GM18519 (cell line): Measurements from ENCODE around the gene PFN1.
A peak's percentile ranks its signal among the peaks of the same experiment; 100 is the strongest.

Experiments used
- ATAC-seq: cut with Tn5 transposase; IDR thresholded peaks from one replicate; pipeline ENCODE4 v1.9.1; 2021; ENCODE audit warnings: mild to moderate bottlenecking, moderate library complexity; ENCODE audit not compliant: unreplicated experiment, low FRiP score

PFN1 gene

DNA sequence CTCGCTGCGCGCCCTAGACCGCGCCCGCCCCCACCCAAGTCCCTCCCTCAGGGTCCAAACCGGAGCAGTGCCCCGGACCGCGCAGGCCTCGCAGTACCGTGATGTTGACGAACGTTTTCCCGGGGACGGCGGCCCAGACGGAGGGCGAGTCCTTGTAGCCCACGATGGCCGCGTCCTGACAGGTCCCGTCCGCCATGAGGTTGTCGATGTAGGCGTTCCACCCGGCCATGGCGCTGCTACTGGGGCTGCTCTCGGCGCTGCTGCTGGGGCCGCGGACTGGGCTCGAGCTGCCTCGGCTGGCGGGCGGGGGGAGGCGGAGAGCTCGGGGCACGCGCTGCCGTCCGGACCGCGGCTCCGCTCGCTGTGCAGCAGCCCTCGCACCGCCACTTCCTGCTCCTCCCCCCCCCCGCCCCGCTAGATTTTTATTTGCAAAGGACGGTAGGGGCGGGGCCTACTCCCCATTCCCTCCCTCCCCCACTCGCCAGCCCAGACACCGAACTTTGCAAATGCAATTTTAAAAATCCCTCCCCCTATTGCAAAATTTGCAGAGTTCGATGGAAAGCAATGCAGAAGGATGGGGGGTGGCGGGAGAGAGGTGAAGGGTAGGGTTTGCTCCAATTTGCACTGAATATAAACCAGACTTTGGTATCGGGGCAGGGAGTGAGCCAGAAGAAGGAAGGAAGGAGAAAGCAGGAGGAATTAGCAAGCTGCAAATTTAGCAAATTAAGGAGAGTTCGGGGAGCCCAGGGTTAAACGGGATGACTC, at the start of gene PFN1:
Gene PFN1, minus strand, starts transcription at position 365 of the 765 bp plus-strand sequence. Its CDS starts 136 bp downstream, at position 229.
- no peak for ATAC-seq

DNA sequence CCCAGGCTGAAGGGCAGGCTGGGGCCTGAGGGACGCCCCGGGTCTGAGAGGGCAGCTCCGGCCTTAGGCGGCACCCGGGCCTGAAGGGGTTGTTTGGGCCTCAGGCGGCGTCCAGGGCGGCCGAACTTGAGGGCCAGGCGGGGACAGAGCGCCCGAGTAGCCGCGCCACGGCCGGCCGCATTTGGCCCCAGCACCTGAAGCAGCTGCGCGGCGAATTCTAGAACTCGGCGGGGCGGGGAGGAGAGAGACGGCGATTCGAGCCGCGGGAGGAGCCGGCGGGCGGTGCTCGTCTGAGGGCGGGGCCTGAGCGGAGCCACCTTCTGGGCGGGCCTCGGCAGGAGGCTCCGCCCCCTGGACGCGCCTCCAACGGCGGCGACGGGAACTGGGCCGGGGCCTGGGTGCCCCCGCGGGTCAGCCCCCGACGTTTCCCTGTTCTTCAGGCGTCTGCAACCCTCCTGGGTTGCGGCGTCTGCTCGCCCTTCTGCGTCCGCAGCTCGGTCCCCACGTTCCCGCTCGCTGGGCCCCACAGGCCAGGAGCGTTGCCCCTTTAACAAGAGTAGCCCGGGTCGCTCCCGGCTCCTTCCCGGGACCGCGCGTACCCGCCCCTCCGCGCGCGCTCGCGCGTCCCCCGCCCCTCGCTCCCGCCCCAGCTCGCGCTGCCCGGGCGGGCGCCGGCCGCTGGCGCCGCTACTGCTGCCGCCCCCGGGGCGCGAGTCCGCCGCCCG, 49.1 kb upstream of the PFN1 start, which contains the start of the genes INCA1 and KIF1C:
Gene INCA1, minus strand, starts transcription at position 221 of the 725 bp plus-strand sequence. CDS start 3,085 bp downstream, outside the sequence.
Gene KIF1C, plus strand, starts transcription at position 649 of the 725 bp plus-strand sequence. CDS start 2,297 bp downstream, outside the sequence.
- peak; percentile 70 for ATAC-seq

DNA sequence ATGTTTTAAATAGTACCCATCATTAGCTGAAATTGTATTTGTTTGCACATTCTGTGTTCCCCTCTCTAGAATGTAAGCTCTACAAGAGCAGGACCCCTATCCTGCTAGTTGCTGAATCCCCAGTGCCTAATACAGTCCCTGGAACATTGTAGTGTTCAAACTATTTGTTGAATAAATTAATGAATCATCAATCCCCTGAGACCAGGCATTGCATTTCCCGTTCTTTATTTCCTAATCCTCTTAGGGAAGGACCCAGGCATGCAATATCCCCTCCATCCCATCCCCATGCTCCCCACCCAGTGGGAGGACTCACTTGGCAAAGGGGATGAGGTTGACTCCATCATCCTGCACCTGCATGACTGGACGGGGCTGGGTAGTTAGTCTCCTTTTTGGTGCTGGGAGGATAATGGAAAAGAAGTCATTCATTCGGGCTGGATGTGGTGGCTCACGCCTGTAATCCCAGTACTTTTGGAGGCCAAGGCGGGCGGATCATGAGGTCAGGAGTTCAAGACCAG, 45.8 kb upstream of the PFN1 start:
- ATAC-seq: no peak

DNA sequence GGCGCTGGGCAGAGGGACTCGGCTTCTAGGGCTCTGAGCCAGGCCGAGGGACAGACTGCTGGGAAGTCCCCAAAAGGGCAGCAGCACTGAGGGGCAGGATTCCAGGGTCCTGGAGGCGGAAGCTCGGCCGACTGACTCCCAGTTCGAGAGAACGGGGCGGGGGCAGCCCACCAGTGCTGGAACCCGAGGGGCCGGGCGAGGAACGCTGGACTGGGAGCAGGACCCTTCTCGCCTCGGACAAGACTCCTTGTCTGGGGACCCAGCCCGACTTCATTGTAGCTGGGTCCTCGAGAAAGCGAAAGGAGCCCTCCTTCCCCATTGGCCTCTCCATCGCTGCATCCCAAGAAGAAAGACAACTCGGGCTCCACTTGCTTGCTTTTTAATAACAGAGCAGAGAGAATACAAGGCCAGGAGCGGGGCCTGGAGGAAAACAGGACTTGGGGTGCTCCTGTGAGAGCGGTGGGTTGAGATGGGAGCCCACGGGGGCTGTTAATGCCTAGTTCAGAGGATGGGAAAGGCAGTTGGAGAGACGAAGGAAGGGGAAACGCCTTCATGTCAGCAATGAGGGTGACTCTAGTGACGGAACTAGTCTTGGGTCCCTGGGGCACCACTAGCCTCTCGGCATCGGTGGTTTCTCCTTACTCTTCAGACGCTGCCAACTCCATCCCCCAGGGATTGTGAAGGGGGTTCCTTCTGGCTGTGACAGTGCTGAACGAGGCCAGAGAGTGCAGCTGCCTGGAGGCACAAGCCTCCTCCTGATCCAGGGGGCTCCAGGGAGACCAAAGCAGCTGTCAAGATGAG, 39.6 kb upstream of the PFN1 start:
- ATAC-seq: no peak

DNA sequence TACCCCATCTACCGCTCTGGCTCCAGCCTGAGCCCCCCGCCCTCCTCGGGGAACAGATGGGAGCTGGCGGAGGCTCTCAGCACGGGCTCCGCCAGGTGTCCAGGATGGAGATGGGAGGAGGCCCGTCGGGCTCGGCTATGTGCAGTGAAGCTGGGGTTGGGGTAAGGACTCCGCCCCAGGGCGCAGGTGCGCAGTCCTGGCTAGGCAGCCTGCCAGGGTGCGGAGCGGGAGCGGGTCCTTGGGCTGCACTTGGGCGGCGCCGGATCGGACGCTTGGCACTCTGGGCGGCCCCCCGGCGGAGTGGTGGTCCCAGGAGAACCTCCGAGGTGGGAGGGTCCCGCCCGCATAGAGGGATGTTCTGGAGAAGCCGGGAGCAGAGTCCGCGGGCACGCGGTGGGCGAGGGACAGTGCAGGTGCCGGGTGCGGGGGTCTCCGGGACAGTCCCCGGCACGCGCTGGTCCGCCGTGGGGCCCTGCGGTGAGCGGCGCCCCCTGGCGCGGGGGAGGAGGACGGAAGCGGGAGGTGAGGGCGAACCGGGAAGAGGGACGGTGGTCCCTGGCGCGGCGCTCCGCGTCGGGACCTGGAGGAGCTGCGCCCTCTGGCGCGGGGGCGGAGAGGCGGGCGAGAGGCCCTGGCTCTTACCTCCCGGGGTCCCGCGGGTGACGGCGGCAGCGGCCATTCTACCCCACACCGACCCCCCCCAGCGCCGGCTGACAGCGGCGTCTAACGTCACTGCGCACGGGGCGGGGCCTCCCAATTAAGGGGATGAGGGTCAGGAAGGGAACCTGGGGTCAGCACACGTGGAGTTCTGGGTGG, 38.8 kb upstream of the PFN1 start, which contains the start of gene CAMTA2:
Gene CAMTA2, minus strand, starts transcription at position 725 of the 816 bp plus-strand sequence. CDS start 1,453 bp downstream, outside the sequence.
- no peak for ATAC-seq

DNA sequence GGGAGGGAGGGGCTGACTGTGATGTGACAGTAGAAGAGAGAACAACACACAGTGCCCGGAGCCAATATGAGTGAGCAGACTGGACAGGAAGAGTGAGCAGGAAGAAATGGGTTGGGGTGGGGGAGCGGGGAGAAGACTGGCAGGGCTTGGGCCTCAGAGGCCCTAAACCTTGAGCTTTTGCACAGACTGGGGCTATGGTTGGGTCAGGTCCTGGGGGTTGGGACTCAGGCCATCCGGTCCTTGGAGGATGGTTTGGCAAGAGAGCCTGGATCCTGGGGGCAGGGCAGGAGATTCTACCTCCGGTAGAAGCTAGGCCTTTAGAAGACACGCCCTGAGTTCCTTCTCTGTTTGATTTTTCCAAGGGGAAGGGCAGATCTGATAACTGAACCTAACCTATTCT, 38.1 kb upstream of the PFN1 start:
- no peak for ATAC-seq

DNA sequence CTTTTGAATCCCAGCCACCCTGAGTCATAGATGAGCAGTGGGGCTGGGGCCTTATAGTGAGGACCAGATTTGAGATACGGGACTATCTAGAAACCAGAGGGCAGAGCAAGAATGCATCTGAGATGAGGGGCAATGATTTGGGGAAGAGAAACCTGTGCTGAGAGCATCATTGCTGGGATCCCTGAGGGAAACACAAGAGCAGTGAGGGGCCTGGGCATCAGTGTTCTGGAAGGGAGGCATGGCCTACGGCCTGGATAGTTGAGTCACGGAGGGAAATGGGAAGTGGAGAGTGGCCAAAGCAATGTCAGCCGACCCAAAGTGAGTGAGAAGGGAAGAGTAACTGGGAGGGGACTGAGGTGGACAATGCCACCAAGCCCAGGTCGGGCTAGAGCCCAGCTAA, 34.0 kb upstream of the PFN1 start:
- ATAC-seq: no peak

DNA sequence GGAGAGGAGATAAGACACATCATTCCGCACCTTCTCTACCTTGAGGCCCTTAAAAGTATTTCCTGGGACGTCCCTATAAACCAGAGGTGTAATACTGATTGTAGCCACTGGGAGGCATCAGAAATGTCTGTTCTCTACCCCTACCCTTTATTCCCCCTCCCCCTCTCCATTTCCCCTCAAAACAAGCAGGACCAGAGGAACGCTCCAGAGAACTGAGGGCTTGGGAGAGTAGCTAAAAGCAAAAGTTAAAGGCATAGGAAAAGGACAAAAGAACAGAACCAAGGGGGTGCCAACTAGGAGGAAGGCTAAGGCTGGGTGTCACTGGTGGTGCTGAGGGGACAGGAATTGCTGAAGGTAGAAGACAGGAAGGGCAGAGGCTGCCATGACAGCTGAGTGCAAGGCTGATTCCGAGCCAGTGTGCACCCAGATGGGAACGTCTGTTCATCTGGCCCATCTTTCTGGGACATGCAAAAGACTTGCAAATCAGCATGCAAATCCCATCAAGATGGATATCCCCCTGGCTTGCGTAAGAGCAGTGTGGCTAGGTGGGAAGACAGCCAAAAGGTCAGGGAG, 32.4 kb upstream of the PFN1 start:
- ATAC-seq: no peak

DNA sequence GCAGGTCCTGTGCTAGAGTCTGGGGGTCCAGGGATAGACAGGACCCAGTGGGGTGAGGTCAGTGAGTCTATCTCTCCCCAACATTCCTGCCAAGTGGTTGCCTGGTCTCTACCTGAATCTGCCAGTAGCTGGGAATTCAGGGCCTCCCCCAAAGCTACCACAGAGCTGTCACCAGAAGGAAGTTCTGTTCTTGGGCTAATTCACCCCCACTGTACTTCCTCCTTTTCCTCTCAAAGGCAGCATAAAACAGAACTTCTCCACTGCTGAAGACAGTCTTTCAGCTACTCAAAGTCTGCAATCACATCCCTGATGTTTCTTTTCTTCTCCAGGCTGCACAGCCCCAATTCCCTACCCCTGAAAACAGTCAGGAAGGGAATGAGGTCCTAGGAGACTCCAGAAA, 30.4 kb upstream of the PFN1 start:
- ATAC-seq: no peak

DNA sequence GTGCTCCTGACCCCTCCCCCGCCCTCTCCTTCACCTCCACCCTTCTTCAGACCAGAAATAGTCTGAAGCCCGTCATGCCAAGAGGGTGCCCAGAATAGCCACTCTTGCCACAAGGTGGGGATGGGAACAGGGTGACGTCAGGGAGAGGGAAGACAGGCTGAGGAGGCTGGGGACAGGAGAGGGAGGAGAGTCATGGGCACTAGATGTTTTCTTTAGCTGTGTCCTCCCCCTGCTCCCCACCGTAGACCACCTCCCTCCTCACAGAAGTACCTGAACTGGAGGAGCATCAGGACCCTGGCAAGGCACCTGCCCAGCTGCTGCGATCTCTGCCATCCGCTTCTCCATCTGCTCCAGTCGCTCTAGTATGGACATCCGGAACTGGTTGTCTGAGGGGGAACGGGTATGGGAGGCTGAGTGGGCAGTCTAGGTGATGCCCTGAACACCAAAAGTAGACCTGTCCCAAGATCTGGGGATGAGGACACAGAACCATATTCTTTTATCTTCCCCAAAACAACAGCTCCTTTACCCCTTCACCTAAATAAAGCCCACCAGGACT, 25.9 kb upstream of the PFN1 start:
- ATAC-seq: no peak

DNA sequence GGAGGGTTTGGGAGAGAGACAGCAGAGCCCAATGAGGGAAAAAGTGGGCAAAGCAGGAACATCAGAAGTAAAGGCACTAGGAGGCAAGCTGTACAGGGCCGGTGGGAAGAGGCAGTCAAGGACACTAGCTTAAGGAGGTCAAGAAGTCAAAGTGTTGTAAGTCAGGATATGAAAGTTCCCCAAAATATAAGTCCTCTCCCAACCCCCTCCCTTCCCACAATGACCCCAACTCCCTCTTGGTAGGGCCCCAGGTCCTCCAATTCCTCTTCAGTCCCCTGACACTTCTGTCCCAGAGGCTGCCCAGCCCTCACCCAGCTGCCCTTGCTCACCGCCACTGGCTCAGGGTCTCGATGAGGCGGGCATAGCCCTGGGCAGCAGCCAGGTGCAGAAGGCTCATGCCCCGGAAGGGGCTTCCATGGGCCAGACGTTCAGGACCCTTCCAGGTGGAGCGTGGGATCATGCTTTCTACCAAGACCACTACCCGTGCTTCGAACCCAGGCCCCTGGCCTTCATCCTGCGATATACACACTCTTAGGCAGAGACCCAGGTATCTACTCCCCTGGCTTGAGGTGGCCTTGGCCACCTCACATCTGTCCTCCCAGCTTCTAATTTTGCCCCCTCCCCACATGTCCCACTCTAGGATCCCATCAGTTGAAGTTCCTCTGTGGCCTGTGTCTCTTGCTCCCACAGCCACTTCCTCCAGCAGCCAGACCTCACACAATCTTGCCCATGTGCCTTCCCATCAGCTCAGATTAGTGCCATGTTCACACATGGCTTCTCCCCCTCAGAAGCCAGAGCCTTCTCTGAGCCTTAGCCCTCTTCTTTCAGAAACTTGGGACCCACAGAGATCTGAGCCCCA, 25.2 kb upstream of the PFN1 start:
- no peak for ATAC-seq

DNA sequence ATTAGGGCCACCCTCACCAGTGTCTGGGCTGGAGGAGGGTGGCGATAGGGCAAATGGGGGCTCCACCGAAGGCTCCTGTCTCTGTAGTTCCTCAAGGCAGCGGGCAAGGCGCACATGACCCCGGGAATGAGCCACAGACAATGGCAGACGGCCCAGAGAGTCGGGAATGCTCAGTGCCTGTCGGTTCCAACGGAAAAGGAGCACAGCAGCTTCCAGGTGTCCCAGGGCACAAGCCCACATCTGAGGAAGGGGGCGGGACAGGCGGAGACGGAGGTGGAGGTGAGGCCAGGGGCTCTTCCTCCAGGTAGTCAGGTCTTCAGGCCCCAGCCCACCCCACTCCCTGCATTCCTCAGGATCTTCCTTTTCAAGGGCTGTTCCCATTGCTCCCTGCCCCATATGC, 24.4 kb upstream of the PFN1 start:
- no peak for ATAC-seq

DNA sequence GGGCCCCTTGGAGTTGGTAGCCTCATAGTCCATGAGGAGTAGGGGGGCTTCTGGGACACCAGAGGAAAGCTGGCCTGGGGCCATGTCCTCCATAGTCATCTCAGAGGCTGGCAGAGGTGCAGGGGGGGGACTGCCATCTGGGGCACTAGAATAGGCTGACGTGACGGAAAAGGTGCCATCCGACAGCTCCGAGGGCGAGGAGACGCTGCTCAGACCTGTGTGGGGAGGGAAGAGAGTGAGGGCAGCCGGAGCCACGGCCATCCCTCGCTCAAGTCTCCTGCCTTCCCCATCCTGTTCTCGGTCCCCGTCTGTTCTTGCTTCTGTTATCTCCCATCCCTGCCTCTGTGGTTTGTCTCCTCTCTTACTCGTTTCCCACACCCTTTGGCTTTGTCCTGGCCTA, 24.0 kb upstream of the PFN1 start:
- no peak for ATAC-seq

DNA sequence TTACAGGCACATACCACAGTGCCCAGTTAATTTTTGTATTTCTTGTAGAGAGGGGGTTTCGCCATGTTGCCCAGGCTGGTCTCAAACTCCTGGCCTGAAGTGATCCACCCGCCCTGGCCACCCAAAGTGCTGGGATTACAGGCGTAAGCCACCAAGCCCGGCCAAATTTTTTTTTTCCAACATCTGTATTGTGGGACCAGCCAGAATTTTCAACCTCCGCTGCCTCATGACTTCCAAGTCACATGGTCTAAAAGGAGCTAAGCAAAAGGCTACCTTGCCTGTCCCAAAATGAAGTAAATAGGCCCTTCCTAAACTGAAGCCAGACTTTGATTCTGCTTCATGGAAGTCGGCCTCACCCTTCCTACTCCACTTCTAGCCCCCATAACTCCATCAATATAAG, 23.5 kb upstream of the PFN1 start:
- no peak for ATAC-seq

DNA sequence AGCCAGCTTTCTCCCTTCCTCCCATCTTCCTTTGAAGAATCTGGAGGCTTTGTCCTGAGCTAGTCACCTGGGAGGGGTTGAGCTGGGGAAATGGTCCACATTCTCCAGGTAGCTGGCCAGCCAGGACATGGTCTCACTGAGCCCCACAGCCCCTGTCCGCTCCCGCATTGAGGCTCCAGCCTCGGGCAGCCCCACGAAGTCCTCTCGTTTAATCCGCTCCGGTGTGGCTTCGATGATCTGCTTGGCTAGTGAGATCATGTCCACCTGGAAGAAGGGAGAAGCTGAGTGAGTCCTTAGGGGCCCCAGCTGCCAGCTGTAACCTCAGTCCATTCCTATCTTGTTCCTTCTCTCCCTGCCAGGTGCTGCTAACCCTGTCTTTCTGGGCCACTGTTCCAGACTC, 21.9 kb upstream of the PFN1 start:
- ATAC-seq: no peak

DNA sequence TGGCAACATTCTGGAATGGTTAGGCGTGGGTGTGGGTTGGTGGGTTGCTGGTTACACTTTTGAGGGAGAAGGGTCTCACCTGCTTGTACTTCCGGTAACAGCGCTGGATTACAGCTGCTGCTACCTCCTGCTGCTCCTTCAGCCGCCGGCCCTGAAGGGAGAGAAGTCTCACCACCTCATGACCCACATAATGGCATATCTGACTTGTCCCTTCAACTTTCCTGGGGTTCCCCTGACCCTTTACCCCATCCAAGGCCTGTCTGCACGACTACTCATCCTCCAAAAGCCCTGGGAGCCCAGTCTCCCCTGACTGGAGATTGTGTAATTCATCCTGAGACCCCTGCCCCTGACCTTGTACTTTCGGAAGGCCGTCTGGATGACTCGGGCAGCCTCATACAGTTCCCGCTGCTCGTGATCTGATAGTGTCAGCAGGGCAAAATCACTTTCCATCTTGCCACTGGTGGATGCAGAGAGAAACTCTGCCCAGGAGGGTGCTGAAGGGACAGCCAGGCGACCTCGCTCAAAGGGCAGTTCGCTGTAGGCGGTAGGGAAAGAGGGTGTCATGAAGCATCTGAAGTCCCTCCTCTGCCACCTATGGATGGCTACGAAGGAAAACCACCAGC, 21.3 kb upstream of the PFN1 start:
- no peak for ATAC-seq

DNA sequence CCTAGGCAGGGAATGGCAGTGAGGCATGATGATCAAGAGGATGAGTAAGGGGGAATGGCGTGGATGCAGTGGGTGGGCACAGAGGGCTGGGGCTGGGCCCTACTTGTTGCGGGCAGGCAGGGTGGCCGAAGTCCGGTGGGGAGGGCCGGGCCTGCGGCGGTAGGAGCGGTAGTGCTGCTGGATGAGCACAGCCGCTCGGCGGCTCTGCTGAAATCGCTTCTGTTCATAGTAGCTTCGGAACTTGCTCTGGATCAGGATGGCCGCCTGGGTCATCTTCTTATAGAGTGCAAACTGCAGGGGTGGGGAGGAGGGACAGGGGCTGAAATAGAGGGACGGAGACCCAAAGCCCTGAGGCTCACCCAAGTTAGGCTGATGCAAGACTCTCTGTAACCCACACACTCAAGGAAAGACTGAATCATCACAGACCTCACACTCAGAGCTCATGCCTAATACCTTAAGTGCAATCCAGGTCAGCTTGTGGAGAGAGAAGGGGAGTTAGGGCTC, 20.8 kb upstream of the PFN1 start:
- ATAC-seq: no peak
